Measurements from ENCODE around the gene TMEM183A.
"Not testable (repeated sequence)": the region's sequence is repeated elsewhere in the genome, so short reads cannot be mapped to it uniquely, and the experiment has no call there.

TMEM183A gene, protein sequence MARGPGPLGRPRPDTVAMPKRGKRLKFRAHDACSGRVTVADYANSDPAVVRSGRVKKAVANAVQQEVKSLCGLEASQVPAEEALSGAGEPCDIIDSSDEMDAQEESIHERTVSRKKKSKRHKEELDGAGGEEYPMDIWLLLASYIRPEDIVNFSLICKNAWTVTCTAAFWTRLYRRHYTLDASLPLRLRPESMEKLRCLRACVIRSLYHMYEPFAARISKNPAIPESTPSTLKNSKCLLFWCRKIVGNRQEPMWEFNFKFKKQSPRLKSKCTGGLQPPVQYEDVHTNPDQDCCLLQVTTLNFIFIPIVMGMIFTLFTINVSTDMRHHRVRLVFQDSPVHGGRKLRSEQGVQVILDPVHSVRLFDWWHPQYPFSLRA
- 23.1 to 68.8 (median 39.8) reads per million in 17 experiments for total RNA-seq

DNA sequence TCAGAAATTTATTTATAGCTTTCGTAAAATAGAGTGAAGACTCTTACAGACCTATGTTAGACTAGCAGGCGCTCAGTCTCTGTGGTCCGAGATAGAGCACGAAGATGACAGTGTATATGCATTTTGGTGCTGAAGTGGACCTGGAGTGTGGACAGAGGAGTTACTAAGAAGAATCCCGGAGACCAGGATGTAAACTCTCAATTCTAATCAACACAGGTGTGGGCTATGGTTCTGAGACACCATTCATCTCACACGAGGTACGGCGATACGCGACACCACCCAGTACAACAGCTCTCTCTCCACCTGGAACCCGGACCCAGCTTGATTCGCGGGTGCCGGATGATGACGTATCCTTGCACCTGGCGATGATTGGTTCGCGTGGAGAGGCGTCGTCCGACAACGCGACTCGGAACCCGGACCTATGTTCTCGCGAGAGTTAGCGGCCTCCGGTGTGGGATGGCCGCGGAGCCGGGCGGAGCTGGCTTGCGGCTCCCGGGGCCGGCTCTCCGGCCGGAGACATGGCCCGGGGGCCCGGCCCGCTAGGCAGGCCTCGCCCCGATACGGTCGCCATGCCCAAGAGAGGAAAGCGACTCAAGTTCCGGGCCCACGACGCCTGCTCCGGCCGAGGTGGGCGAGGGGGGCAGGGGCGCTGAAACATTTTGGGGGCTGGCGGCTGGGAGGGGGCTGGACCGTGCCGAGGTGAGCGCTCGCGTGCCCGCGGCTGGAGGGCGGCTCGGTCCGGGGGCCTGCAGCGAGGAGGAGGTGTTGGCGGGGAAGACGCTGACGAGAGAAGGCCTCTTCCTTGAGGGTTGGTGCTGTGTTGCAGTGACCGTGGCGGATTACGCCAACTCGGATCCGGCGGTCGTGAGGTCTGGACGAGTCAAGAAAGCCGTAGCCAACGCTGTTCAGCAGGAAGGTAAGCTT, at the start of gene TMEM183A:
Gene TMEM183A (plus strand): TSS at position 427 of the 924 bp plus-strand sequence. CDS start 92 bp downstream, at position 519.
- DNase-seq, result peak; percentile 97 to 100 (median 98)

DNA sequence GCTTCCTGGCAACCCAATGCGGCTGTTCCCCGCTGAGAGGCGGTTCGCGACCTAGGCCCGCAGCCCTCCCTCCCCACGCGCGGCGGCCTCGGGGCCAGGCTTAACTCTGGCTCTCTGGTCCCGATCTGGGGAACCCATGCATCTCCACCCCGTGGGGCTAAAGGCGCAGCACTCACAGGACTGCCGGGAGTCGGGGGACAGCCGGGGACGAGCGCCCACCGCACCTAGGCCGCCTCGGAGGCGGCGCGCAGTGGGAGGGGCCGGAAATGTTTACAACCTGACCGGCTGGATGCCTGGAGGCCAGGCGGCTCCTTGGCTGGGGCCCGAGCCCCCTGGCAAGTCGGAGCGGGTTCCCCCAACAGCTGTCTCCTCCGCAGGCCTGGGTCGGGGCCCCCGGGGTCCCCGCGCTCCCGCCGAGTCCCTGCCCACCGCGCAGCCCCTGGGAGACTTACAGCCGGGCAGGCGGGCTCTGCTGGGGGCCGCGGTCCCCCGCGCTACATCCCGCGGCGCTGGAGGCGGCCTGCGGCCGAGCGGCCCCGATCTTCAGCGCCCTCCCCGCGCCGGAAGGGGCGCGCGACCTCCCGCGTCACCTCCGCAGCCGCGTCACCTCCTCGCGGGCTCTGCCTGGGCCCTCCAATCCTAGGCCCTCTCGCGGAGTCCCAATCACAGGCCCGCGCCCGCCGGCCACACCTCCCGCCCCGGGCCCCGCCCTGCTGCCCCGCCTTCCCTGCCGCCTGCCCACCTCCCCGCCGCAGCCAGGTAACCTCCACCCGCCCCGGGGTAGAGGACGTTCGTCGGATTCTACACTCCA, 49.2 kb upstream of the TMEM183A start, which contains the start of gene ADIPOR1:
Gene ADIPOR1 (minus strand): TSS at position 580 of the 811 bp plus-strand sequence. CDS start 7,242 bp downstream, outside the sequence.
- peak; percentile 93 to 96 (median 94) for DNase-seq

DNA sequence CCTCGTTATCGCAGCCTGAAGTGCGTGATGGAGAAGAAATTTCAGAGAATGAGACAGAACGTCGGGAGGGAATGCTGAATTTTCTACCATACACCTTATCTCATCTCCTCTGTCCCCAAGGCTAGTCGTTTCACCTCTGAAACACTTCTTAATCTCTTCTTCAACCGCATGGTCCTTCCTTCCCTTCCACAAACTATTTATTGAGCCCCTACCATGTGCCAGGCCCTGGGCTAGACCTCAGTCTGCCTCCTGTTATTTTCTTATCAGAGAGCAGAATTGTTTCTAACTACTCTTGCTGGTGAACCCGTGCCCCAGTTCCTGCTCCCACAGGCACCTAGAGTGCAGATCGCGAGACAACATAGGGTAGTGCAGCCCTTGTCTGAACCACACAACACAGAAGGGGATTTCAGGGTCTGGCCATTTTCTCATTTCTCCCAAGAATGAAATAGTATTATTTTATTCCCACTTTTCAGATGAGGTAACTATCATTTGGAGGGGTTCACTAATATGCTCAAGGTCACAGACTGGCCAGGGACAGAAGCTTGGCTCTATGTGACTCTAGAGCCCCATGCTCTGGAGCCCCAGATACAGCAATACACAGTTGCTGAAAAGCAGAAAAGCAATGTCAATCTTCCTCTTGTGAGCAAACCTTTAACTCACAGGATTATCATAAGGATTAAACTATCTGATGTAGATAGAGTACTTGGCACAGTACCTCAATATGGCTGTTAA, 48.5 kb upstream of the TMEM183A start:
- peak in 1 of 4 experiments; percentile 10 for DNase-seq

DNA sequence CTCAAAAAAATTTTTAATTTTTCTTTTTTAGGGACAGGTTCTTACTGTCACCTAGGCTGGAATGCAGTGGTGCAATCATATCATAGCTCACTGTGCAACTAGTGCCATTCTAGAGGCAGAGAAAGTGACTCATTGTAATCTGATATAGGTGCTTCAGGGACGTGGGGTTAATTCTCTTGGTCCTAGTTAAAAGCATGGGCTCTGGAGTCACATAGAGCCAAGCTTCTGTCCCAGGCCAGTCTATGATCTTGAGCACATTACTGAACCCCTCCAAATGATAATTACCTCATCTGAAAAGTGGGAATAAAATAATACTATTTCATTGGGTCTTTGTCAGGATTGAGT, 47.9 kb upstream of the TMEM183A start:
- no peak for DNase-seq

DNA sequence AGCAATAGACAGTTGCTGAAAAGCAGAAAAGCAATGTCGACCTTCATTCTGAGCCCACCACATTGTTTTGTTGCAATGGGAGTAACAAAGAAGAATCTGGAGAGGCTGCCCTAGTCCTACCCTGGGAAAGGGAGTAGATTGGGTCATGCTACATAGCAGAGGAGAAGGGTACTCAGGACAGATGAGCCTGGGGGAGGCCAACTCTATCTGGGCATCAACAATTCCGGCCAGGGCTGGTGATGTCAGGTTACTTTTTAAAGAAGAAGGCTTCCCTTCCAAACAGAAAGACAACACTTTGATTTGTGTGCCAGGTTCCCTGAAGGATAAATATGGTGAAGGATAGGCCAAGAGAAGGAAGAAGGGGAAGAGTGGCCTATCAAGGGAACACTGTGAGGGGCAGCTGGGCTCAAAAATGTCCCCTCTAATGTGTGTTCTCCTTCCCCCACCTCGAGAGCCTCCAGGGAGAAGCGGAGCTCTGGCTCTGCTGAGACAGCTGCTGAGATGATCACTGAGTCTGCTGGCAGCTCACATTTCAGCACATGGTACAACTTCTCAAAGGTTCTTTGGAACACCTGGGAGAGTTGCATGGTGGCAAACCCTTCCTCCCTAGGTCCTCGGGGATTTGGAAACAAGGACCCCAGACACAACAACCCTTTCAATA, 45.8 kb upstream of the TMEM183A start:
- DNase-seq, result no peak

DNA sequence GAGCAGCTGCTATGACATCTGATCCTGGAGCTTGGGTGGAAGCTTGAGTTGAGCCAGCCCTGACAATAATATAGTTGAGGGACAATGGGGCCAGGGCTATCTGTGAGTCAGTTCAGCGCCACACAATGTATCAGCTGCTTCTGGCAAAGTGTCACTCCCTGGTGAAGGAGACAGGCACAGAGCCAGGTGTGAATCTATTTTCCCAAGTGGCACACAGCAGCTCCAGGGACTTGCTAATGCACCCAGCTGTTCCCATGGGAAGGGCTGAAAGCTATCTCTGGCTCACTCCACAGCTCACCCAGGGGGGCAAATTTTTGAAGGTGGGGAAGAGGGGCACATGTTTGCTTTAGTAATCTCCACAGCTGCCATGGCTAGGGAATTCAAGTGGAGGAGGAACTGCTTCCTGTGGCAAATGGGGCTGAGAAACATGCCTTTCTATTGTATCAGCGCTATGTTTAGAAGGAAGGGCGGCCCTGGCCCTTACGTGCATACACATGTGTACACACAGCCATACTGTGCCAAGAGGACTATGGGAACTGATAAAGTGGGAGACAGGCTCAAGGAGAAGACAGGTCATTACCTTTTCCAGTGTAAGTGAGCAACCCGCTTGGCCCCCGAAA, 42.3 kb upstream of the TMEM183A start:
- DNase-seq, result no peak

DNA sequence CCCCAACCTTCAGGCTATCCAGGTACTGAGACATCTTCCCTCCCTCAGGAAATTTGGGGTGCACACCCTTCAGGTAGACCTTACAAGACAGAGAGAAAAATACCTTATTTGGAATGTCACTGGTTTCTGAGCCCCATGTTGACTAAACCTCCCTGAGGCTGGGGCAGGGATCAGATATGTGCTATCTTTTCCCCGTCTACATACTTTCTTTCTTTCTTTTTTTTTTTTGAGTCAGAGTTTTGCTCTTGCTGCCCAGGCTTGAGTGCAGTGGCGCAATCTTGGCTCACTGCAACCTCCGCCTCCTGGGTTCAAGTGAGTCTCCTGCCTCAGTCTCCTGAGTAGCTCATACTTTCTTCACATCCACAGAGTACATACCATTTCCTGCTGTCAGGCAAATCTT, 41.8 kb upstream of the TMEM183A start:
- no peak for DNase-seq

DNA sequence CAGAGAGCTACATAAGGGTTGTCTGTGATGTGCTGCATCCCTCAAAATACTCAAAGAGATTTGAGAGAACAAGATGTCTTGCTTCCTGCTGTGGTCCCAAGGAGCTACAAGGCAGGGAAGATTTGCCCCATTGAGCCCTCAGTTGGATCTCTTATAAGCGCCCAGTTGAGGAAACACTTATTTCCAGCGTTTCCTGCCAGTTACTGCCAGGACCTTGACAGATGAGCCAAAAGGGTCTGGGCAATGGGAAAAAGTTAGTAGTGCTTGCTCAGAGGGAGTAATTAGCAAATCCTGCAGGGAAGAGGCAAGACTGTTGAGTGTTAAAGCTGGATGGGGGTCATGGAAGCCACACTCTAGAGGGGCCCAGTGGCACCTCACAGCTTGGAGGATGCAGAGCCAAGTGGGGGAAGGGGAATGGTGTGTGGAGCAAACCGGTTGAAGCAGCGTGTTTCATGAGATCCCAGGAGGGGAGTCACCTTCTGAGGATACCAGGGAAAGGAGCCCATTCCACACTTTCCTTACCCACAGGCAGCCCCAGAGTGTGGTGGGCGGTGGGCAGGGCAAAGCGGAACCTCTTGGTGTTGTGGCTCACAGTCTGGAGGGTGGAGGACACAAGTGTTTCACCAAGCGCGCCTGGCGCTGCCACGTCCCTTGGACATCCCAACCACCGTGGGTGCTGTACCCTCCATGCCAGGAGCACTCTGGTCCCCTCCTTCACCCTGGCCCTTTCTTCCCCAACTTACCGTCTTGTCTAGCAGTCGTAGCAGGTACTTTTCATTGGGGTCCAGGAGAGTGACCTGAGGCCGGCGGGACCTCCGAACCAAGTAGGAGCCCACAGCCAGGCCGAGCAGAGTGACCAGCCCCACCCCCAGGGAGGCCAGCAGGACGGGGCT, 40.9 kb upstream of the TMEM183A start:
- DNase-seq, result peak in 2 of 4 experiments; percentile 29 to 53

DNA sequence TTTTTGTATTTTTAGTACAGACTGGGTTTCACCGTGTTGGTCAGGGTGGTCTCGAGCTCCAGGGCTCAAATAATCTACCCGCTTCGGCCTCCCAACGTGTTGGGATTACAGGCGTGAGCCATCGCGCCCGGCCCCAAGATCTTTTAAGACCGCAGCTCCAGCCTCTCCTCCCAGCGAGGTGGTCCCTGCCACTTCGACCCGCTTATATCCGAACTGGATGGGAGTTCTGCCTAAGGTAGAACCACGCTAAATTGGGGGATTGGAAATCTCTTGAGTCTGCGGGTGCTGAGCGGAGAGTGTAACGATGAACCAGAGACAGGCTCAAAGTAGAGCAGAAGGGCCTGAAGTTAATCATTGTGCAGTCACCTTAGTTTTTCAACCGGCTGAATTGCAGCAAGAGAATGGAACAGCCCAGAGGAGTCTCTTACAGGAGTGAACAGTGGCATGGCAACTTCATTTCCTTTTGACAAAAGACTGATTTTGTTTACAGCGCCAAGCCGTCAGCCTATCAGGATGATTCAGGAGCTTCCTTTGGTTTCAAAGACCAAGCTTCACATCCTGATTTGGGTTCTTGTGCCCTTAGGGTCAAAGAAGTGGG, 39.4 kb upstream of the TMEM183A start:
- DNase-seq, result peak; percentile 67 to 81 (median 73)

DNA sequence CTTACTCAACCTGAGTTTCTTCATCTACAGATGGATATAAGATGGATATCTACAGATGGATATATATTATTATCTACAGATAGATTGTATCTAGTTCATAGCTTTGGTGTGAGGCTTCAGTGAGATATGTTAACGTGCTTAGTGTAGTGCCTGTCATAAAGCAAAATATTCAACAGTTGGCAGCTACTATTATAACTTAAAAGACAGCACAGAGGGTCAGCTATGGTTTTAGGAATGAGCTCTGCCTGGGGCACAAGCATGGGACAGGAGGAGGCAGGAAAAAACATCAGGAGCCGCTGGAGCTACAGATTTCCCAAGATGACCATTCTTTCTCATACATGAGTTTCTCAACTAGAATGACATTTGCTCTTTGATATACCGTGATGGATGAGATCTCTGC, 38.8 kb upstream of the TMEM183A start:
- DNase-seq, result peak in 1 of 4 experiments; percentile 22

DNA sequence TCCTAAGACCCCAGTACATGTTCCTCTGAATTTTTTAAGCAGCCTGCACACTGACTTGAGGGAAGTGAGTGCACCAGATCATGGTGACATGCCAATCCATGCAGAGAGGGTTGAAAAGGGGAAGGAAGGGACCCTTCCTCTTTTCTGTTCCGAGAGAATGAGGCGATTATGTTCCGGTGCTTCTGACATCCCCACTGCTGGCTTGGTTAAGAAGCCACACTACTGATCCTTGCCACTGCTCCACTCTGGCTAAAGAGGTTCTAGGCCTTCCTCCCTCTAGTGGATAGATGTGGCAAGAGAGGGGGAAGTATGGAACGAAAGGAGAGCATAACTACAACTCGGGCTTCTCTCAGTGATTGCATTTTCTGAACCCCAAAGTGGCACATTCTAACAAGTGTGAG, 38.3 kb upstream of the TMEM183A start:
- DNase-seq, result peak; percentile 93 to 98 (median 95)

DNA sequence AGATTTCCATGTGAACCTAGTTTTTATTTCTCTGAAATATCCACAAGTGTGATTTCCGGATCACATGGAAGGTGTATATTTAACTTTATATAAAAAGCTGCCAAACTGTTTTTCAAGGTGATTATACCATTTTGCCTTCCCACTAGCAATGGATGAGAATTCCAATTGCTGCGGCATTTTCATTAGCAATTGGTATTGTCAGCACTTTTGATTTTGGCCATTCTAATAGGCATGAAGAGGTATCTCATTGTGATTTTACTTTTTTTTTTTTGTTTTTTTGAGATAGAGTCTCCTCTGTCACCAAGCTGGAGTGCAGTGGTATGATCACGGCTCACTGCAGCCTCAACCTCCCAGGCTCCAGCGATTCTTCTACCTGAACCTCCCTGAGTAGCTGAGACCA, 35.1 kb upstream of the TMEM183A start:
- no peak for DNase-seq

DNA sequence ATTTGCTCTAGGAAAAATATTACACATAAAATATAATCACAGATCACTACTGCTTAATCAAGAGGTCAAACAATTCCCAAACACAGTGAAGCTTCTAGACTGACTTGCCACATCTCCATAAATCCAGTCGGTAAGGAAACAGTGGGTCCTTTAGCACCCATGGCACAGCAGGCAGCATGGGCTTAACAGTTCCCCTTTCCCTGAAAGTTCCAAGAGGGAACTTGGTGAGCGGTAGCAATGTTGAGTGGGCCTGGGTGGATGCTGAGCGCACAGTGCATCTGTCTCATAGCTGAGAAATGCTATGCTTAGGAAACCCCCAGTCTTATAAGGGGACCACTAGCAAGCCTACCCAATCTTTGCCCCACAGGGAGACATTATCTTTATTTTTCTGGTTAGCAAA, 32.3 kb upstream of the TMEM183A start:
- DNase-seq, result peak in 2 of 4 experiments; percentile 20 to 60

DNA sequence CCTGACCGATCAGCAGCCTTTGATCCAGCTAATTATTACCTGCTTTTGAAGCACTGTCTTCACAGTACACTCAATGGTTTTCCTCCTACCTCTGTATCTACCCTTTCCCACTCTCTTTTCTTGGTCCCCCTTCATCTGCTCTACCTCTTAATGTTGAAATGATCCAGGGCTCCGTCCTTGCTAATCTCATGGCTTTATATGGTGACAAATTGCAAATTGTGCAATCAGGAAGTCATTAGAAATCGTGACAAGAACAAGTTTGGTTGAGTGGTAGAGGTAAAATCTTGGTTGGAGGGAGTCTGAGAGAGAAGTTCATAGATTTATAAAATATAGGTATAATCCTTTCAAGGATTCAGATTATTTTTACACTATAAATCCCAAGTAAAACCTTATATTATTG, 30.5 kb upstream of the TMEM183A start:
- DNase-seq, result peak in 3 of 4 experiments; percentile 27 to 60 (median 57)

DNA sequence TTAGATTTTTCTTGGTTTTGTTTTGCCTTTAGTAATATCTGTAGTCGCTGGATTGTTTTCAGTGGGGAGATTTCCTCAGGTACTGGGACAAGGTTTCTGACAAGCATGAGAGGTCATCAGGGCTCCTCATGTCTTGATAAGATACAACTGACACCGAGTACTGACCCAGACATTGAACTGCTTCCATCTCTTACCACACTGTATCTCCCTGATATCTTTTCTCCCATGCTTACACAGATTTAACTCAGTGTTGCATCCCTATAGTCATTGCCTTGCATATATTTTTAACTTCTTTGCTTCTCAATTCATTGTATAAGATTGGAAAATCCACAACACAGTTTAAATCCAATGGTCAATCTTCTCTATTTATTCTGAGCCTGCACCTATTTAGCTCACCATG, 27.7 kb upstream of the TMEM183A start:
- DNase-seq, result no peak

DNA sequence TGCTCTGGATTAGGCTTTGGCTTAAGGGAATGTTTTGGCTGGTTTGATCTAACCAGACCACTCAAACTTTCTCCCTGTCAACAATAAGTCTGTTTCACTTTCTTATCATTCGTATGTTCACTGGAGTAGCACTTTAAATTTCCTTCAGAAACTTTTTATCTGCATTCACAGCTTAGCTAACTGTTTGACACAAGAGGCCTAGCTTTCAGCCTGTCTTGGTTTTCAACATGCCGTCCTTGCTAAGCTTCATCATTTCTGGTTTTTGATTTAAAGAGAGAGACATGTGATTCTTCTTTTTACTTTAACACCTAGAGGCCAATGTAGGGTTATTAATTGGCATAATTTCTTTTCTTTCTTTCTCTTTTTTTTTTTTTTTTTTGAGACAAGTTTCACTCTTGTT, 25.2 kb upstream of the TMEM183A start:
- DNase-seq, result no peak

DNA sequence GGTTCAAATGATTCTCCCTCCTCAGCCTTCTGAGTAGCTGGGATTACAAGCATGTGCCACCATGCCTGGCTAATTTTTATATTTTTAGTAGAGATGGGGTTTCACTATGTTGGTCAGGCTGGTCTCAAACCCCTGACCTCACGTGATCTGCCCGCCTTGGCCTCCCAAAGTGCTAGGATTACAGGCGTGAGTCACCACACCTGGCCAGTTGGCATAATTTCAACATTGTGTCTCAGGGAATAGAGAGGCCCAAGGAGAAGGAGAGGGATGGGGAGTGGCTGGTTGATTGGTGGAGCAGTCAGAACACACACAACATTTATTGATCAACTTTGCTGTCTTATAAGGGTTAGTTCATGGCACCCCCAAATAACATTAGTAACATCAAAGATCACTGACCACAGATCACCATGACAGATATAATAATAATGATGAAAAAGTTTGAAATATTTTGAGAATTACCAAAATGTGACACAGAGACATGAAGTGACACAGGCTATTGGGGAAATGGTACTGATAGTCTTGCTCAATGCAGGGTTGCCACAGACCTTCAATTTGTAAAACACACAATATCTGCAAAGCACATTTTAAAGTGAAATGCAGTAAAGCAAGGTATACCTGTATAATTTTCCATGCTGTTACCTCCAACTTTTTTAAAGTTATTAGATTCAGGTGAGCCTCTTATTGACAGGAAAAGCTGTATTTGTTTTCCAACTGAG, 24.3 kb upstream of the TMEM183A start:
- peak; percentile 39 to 63 (median 53) for DNase-seq

DNA sequence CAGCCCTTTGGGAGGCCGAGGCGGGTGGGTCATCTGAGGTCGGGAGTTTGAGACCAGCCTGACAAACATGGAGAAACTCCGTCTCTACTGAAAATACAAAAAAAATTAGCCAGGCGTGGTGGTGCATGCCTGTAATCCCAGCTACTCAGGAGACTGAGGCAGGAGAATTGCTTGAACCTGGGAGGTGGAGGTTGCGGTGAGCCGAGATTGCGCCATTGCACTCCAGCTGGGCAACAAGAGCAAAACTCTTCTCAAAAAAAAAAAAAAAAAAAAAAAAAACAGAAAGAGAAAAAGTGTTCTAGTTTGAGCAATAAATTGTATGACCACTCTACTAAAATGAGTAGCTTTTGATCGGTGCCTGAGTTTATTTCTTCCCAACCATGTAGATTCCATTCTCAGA, 21.1 kb upstream of the TMEM183A start:
- not testable (repeated sequence) for DNase-seq
